Measurements from ENCODE around the gene SMG6. TPM values are rescaled to one million over a fixed set of nuclear protein-coding genes. Genes with fewer than 3 reads are reported as not detected.

Gene SMG6
- total RNA-seq, 2 donors from 2014 or later = 48.3 to 51.6 TPM

DNA sequence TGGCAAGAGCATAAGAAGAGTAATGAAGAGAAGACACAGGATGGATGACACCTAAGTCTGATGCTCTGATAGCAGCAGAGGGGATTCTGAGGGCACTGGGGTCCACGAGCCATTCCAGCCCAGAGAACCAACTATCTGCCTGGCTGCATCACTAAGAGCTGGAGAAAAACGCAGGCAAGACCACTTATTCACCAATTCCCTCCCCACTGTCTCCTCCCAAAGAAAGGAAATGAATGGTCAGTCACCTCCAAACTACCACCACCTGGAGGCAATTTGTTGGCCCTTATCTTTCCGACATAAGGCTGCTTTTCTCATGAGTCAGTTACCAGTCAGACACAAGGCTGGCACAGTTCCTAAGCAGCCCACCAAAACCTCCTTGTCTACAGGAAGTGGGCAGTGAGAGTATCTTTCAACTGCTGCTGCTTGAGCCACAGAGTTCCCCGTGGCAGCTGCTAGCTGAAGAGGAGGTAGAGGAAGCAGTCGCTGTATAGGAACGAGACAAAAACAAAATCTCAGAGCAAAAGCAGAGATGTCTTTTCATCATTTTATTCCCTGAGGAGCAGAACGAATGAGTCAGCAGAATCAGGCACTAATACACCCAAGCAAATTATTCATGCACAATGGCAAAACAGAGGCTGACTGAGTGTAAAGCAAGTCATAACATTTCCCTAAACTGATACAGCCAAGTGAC lies 111.1 kb downstream of the SMG6 start:
- Mint-ChIP-seq H3K27ac (no peak overlapping the region), H3K27me3 (no peaks in the 10 kb centered on the region), H3K4me3 (no peak overlapping the region), H3K4me1 (peaks cover 47% of the 10 kb centered on the region), H3K36me3 (ENCODE audit: low read depth) (peaks cover 10% of the 10 kb centered on the region)
- H3K9me3 ChIP-seq (ENCODE audit: control insufficient read depth, low read length, poor library complexity, severe bottlenecking) = no peaks in the 10 kb centered on the region
- DNase-seq (no peak), ATAC-seq (peak; percentile 90)

DNA sequence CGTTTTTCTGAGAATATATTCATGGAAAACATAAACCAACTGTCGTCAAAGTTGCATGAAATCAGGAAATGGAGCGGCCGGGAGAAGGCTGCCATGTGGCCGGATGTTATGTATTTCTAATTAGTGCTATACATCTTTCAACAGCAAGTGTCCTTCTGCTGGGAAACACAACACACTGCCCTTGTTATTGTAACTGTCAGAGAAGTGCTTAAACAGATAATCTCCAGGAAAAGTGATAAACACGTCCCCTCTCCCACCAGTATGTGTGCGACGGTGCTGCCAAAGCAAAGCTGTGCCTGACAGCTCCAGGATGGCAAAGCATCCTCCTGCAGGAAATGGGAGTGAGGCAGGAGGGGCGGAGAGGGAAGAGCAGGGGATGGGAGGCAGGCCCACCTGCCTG lies 111.8 kb downstream of the SMG6 start:
- DNase-seq (no peak), ATAC-seq (no peak)
- no peak overlapping the region for H3K4me3 Mint-ChIP-seq
- H3K27ac Mint-ChIP-seq = no peak overlapping the region
- no peaks in the 10 kb centered on the region for H3K9me3 ChIP-seq (ENCODE audit: control insufficient read depth, low read length, poor library complexity, severe bottlenecking)
- H3K4me1 Mint-ChIP-seq = peaks cover 47% of the 10 kb centered on the region
- H3K27me3 Mint-ChIP-seq = no peaks in the 10 kb centered on the region
- peaks cover 10% of the 10 kb centered on the region for H3K36me3 Mint-ChIP-seq (ENCODE audit: low read depth)

DNA sequence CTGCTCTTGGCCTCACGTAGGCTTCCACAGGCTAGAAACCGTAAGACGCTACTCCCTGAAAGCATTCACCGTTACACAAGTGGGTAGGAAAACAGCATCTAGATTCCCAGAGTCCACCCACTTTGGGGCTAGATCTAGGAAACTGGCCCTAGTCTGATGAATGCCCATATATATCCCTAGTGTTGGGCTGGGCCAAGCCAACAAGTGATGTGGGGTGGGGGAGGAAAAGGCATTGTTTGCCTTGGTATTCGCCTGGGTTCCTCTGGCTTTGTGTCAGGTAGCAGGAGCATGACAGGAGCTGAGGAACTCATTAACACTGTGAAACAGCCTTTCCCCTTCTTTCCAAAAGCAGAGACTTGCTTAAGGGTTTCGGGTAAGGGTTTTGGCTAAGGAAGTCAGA lies 112.4 kb downstream of the SMG6 start:
- H3K36me3 Mint-ChIP-seq (ENCODE audit: low read depth) = peaks cover 13% of the 10 kb centered on the region
- H3K4me3 Mint-ChIP-seq = no peak overlapping the region
- H3K9me3 ChIP-seq (ENCODE audit: control insufficient read depth, low read length, poor library complexity, severe bottlenecking) = no peaks in the 10 kb centered on the region
- peaks cover 49% of the 10 kb centered on the region for H3K4me1 Mint-ChIP-seq
- no peak for DNase-seq
- ATAC-seq = no peak
- H3K27me3 Mint-ChIP-seq = no peaks in the 10 kb centered on the region
- no peak overlapping the region for H3K27ac Mint-ChIP-seq

DNA sequence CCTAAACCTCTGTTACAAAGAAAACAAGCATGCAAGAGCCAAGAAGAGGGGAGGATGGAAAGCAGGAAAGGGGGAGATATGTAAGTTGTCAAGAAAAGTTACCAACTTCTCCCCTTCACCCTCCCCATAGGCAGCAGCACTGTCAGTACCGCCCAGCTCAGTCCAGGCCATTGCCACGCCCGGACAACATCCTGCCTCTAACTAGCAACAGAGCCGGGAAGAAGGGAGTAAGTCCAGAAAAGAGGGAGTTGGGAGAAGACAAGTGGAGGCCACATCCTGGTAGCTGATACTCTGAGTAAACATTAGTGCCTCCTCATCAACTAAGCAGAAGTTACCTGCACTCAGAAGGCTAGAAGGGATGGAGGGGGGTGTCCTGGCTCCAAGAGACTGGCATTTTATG lies 113.6 kb downstream of the SMG6 start:
- Mint-ChIP-seq H3K4me1 (peaks cover 52% of the 10 kb centered on the region), H3K4me3 (no peak overlapping the region), H3K36me3 (ENCODE audit: low read depth) (peaks cover 25% of the 10 kb centered on the region), H3K27me3 (no peaks in the 10 kb centered on the region), H3K27ac (peak overlapping the region; percentile 16)
- DNase-seq = no peak
- no peaks in the 10 kb centered on the region for H3K9me3 ChIP-seq (ENCODE audit: control insufficient read depth, low read length, poor library complexity, severe bottlenecking)
- ATAC-seq = no peak

DNA sequence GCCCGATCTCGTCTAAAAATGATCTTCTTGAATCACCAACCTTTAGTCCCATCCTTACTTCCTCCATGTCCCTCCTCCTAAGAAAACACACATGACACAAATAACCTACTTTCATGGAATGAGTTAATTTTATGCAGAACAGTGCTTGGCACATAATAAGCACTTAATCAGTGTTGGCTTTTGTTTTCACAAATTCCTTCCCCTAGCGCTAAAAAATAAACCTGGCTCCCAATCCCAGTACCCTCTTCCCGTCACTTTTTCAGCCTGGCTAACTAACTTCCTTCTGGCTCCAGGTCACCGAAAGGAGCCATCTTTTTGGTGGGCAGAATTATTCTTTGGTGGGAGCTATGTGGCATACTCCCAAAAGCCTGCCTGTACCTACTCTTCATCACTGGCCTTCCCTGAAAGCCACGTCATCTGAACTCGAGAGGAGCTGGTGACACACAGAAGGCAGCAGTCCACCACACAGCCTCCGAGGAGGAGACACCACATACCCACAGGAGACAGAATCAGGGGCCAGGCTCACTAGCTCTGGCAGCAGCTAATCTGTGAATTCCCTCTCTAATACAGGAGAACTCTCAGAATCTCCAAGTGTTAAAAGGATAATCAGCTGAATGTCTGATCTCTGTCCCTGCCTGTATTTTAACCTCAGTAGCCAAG lies 114.5 kb downstream of the SMG6 start:
- H3K4me3 Mint-ChIP-seq = no peak overlapping the region
- peak overlapping the region; percentile 16 for H3K27ac Mint-ChIP-seq
- H3K9me3 ChIP-seq (ENCODE audit: control insufficient read depth, low read length, poor library complexity, severe bottlenecking) = no peaks in the 10 kb centered on the region
- DNase-seq (no peak), ATAC-seq (no peak)
- H3K27me3 Mint-ChIP-seq = no peaks in the 10 kb centered on the region
- H3K36me3 Mint-ChIP-seq (ENCODE audit: low read depth) = peaks cover 24% of the 10 kb centered on the region
- peaks cover 49% of the 10 kb centered on the region for H3K4me1 Mint-ChIP-seq

DNA sequence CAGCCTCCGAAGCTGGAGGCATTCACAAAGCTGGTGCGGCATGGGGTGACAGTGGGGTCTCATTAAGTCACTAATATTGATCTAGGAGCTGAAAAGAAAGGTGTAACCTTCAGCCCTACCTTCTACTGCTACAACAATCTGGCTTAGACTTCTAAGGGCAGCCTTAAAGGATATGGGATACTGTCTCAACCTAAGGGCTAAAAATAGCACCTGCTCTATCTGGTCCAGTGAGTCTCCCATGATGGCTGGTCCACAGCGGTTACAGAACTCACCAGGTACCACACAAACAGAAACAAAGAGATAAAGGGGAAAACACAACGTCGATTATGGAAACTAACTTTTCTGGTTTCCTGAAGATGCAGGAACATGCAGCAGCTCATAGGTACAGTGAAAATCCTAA lies 115.8 kb downstream of the SMG6 start:
- peak overlapping the region; percentile 19 for H3K27ac Mint-ChIP-seq
- H3K9me3 ChIP-seq (ENCODE audit: control insufficient read depth, low read length, poor library complexity, severe bottlenecking) = no peaks in the 10 kb centered on the region
- peaks cover 45% of the 10 kb centered on the region for H3K4me1 Mint-ChIP-seq
- no peak overlapping the region for H3K4me3 Mint-ChIP-seq
- no peak for ATAC-seq
- H3K27me3 Mint-ChIP-seq = no peaks in the 10 kb centered on the region
- H3K36me3 Mint-ChIP-seq (ENCODE audit: low read depth) = peaks cover 32% of the 10 kb centered on the region
- no peak for DNase-seq

DNA sequence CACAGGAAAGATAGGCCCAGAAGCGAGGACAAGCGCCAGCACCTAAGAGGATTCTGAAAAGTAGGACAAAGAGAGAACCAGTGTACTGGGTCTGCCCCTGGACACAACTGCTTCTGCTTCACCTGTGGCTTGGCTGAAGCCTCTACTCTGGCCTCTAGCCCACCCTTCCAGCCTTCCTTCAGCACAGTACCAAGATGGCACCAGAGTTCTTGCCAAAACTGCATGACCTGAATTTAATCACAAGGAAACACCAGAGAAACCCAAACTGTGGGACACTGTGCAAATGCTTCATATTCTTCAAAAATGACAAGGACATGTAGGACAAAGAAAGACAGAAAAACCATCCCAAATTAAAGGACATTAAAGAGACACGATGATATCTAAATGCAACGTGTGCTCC lies 116.6 kb downstream of the SMG6 start:
- H3K9me3 ChIP-seq (ENCODE audit: control insufficient read depth, low read length, poor library complexity, severe bottlenecking) = no peaks in the 10 kb centered on the region
- H3K36me3 Mint-ChIP-seq (ENCODE audit: low read depth) = peaks cover 32% of the 10 kb centered on the region
- no peak for ATAC-seq
- no peak overlapping the region for H3K4me3 Mint-ChIP-seq
- H3K27ac Mint-ChIP-seq = no peak overlapping the region
- H3K4me1 Mint-ChIP-seq = peaks cover 37% of the 10 kb centered on the region
- no peaks in the 10 kb centered on the region for H3K27me3 Mint-ChIP-seq
- no peak for DNase-seq

DNA sequence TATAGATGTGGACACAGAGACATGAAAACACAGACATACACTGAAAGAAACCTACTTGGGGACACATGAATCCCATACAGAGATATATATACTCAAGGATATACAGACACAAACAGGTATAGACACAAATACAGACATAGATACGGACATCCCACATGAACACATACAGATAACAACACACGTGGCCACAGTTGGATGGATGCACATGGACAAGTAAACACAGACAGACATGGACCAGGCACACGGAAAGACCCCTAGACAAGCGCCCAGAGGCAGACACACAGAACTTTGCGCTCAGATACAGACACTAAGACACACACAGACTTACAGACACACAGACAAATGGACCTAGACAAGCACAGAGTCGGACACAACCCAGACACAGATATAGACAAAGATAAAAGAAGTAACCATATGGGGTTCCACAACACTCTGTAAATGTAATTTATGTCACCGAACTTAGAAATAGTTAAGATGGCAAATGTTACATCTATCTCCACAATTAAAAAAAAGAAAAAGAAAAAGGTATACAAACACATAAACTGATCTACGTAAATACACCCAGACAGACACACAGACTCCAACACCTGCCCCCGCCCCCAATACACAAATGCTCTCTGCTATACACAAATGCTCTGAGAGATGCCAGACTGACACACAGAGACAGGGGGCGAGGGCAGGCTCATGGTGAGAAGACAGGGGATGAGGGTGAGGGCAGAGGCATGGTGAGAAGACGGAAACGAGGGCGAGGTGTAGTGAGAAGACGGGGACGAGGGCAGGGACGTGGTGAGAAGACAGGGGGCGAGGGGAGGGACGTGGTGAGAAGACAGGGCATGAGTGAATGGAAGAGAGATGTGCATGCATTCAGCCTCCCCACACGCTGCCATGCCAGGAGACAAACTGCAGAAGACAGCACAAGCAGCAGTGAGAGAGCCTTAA lies 118.3 kb downstream of the SMG6 start:
- no peak for ATAC-seq
- peaks cover 38% of the 10 kb centered on the region for H3K4me1 Mint-ChIP-seq
- no peak for DNase-seq
- H3K27ac Mint-ChIP-seq = no peak overlapping the region
- H3K4me3 Mint-ChIP-seq = no peak overlapping the region
- peaks cover 37% of the 10 kb centered on the region for H3K36me3 Mint-ChIP-seq (ENCODE audit: low read depth)
- no peaks in the 10 kb centered on the region for H3K27me3 Mint-ChIP-seq
- no peaks in the 10 kb centered on the region for H3K9me3 ChIP-seq (ENCODE audit: control insufficient read depth, low read length, poor library complexity, severe bottlenecking)

DNA sequence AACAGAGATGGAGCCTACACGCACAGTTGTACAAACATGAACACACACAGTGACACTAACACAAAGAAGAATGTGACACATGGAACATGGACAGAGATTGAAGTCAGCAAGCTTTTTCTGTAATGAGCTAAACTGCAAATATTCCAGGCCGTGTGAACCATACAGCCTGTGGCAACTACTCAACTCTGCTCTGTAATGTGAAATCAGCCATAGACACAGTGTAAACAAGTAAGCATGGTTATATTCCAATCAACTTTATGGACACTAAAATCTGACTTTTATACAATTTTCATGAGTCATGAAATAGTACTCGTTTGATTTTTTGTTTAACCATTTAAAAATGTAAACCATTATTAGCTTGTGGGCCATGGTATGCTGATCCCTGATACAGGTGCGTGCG lies 120.2 kb downstream of the SMG6 start:
- peaks cover 36% of the 10 kb centered on the region for H3K36me3 Mint-ChIP-seq (ENCODE audit: low read depth)

DNA sequence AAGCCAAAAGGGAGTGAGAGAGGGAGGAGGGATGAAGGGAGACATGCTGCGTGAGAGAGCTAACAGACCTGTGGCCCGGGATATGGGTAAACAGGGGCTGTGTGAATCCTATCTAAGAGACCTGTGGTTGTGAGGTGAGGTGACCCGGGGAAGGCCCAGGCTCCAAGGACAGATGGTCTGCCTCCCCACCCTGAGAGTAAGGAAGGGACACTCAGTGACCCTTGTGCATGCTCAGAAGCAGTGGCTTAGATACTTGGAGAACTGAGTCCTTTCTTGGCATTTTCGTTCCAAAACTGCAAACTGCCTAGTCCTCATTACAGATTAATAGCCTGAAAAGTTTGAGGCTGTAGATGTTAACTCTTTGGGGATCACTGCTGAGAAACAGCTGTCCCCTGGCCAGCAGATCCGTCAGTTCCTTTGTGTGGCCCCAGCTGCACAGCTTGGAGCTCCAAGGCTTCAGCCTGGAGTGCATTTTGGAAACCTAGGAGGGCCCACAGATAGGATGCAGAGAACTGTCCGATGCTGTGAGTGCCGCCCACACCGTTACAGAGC lies 121.6 kb downstream of the SMG6 start:
- Mint-ChIP-seq H3K4me3 (no peak overlapping the region), H3K27ac (peak overlapping the region; percentile 43), H3K36me3 (ENCODE audit: low read depth) (peaks cover 31% of the 10 kb centered on the region), H3K27me3 (no peaks in the 10 kb centered on the region), H3K4me1 (peaks cover 27% of the 10 kb centered on the region)
- ATAC-seq (no peak), DNase-seq (no peak)
- no peaks in the 10 kb centered on the region for H3K9me3 ChIP-seq (ENCODE audit: control insufficient read depth, low read length, poor library complexity, severe bottlenecking)

More for the DNA sequence above, 120.2 kb downstream of the SMG6 start:
- no peak overlapping the region for H3K4me3 Mint-ChIP-seq
- no peaks in the 10 kb centered on the region for H3K27me3 Mint-ChIP-seq
- H3K4me1 Mint-ChIP-seq = peaks cover 32% of the 10 kb centered on the region
- H3K9me3 ChIP-seq (ENCODE audit: control insufficient read depth, low read length, poor library complexity, severe bottlenecking) = no peaks in the 10 kb centered on the region
- no peak for DNase-seq
- H3K27ac Mint-ChIP-seq = peak overlapping the region; percentile 39
- ATAC-seq = no peak

DNA sequence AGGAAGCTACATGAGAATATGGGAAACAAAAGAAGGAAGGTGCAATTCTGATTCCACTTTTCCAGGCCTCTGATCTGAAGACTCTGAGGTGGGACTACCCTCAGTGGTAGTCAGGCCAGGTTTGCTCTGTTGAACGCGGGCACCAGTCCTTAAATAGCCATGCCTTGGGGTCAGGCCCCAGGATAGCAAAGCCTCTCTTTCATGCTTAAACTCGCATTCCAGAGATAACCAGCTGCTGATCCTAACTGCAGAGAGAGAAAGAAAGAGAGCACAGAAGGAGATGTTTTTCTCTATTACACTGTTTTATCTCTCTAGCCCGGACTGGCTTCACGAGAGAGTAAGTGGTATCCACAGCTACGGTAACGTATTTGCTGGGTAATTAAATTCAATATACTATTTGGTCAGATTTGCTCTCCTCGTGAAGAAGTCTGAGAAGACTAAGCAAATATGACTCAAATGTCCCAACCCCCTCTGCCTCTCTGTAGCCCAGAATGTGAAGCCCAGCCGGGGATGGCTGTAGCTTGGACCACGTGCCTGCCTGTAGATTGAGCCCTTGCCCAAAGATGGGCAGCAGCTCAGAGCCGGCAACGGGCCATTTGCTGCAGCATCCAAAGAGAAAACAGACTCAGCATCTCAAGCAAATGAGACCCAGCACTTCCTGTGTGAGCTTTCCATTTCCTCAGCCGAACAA lies 122.2 kb downstream of the SMG6 start:
- Mint-ChIP-seq H3K36me3 (ENCODE audit: low read depth) (peaks cover 29% of the 10 kb centered on the region), H3K4me1 (peaks cover 25% of the 10 kb centered on the region), H3K4me3 (no peak overlapping the region), H3K27me3 (no peaks in the 10 kb centered on the region), H3K27ac (peak overlapping the region; percentile 43)
- ATAC-seq (no peak), DNase-seq (no peak)
- no peaks in the 10 kb centered on the region for H3K9me3 ChIP-seq (ENCODE audit: control insufficient read depth, low read length, poor library complexity, severe bottlenecking)

DNA sequence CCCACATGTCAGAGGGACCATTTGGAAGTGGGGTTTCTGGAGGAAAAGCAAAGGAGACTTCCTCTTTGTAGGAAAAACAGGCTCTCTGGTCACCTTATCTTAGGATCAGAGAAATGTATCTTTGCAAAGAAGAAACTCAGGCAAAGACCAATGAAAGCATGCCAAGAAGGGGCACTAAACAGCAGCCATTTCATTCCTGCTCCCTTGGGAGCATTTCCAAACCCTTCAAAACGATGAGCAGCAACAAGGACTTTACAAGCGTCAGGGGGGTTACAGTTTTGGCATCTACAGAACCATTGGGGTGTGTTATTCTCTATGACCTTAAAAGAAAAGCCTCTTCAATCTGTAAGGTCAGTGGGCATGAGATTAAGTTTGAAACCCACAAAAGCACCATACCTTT lies 122.8 kb downstream of the SMG6 start:
- Mint-ChIP-seq H3K4me1 (peaks cover 22% of the 10 kb centered on the region), H3K27ac (peak overlapping the region; percentile 11), H3K36me3 (ENCODE audit: low read depth) (peaks cover 24% of the 10 kb centered on the region), H3K27me3 (no peaks in the 10 kb centered on the region), H3K4me3 (no peak overlapping the region)
- H3K9me3 ChIP-seq (ENCODE audit: control insufficient read depth, low read length, poor library complexity, severe bottlenecking) = no peaks in the 10 kb centered on the region
- no peak for ATAC-seq
- no peak for DNase-seq

Measured in T-helper 17 cell (primary cell).